Panc1 (cell line): ENCODE results near the gene ARHGEF28. TPM values are rescaled to one million over a fixed set of nuclear protein-coding genes. Genes with fewer than 3 reads are reported as not detected.

Experiments used
- ATAC-seq: fragments of 200-7000 bp; cut with Tn5 transposase; 2 replicates; pipeline ENCODE4 v1.9.1; 2020; ENCODE audit warnings: mild to moderate bottlenecking, moderate library complexity
- BruUV-seq: library from RNA; stranded (reverse); fragments of 400-500 nt; replicated peaks from 2 replicates; lab custom pipeline; 2021; lab: Mats Ljungman, UMichigan
- CTCF ChIA-PET: fragments of 300-600 bp; sonication (Branson Sonifier 250); formaldehyde crosslinking; loops from one replicate; lab custom pipeline; 2022; ENCODE audit warnings: antibody characterized with exemption; lab: Charles Lee
- POLR2A ChIA-PET: fragments of 300-600 bp; sonication (Branson Sonifier 250); formaldehyde crosslinking; loops from one replicate; lab custom pipeline; 2022; ENCODE audit warnings: antibody characterized with exemption; lab: Charles Lee
- DNase-seq: peaks from one replicate; pipeline ENCODE4 v3.0.0-alpha.2; 2010; ENCODE audit warnings: low read depth, low spot score
- H3K27ac ChIP-seq: 2 replicates; pipeline ENCODE4 v1.5.1; 2011; ENCODE audit warnings: mild to moderate bottlenecking, low read length, inconsistent platforms
- H3K27me3 ChIP-seq: fragments of 200-500 bp; sonication (Bioruptor generic); 2 replicates; pipeline ENCODE4 v1.6.0; 2014; ENCODE audit warnings: low read length, inconsistent platforms; ENCODE audit not compliant: control insufficient read depth, insufficient read depth
- H3K36me3 ChIP-seq: fragments of 200-500 bp; sonication (Bioruptor generic); 2 replicates; pipeline ENCODE4 v1.5.1; 2014; ENCODE audit warnings: inconsistent platforms, mild to moderate bottlenecking, low read length, moderate library complexity; ENCODE audit not compliant: control insufficient read depth, insufficient read depth
- H3K4me1 ChIP-seq: 2 replicates; pipeline ENCODE4 v1.5.1; 2011; ENCODE audit warnings: inconsistent platforms, mild to moderate bottlenecking, low read length, moderate library complexity; ENCODE audit not compliant: control insufficient read depth, insufficient read depth
- H3K4me3 ChIP-seq, 2 experiments: 2 replicates each; pipeline ENCODE4 v1.5.1; 2011 to 2012; ENCODE audit warnings: low read depth in 2 of 2, low read length in 2 of 2, mild to moderate bottlenecking in 2 of 2, inconsistent platforms in 1 of 2, moderate library complexity in 1 of 2
- H3K9me3 ChIP-seq: fragments of 200-500 bp; sonication (Bioruptor generic); 2 replicates; pipeline ENCODE4 v1.5.1; 2014; ENCODE audit warnings: low read depth, mild to moderate bottlenecking, inconsistent platforms, low read length, moderate library complexity; ENCODE audit not compliant: control insufficient read depth, insufficient read depth
- POLR2AphosphoS5 ChIP-seq: IDR thresholded peaks from 2 replicates; pipeline ENCODE4 v1.6.1; 2012; ENCODE audit warnings: mild to moderate bottlenecking, low read depth, low read length, moderate library complexity
- REST ChIP-seq, 2 experiments: IDR thresholded peaks; 2 replicates each; pipeline ENCODE4 v1.6.1; 2011 to 2012; ENCODE audit warnings: low read depth in 2 of 2, control low read depth in 1 of 2, low read length in 1 of 2, mild to moderate bottlenecking in 1 of 2, moderate library complexity in 1 of 2; ENCODE audit not compliant: insufficient read depth in 1 of 2
- SIN3A ChIP-seq: IDR thresholded peaks from 2 replicates; pipeline ENCODE4 v1.6.1; 2012; ENCODE audit warnings: low read depth, mild to moderate bottlenecking, low read length, moderate library complexity, borderline replicate concordance; ENCODE audit not compliant: insufficient read depth
- TCF7L2 ChIP-seq: IDR thresholded peaks from 2 replicates; pipeline ENCODE4 v1.6.1; 2011; ENCODE audit warnings: mild to moderate bottlenecking, low read depth, low read length, inconsistent platforms
- in situ Hi-C: cut with HindIII; loops from 2 replicates; pipeline ENCODE4 v1.10.0; 2016; ENCODE audit warnings: low sequenced_read_pairs, low pct_unique_long_range_greater_than_20kb
- intact Hi-C: fragments of 100-400 bp; cut with micrococcal nuclease; formaldehyde crosslinking; loops from one replicate; pipeline ENCODE4 v1.10.0; 2022; ENCODE audit not compliant: unreplicated experiment
- total RNA-seq: library from RNA; stranded (reverse); gene quantifications from one replicate; pipeline ENCODE4 v1.2.1, GENCODE V29; 2021; ENCODE audit not compliant: unreplicated experiment
- TF ChIP-seq, protein P1 (sequence below): fragments of 450-650 bp; IDR thresholded peaks from 2 replicates; pipeline ENCODE4 v1.5.1; 2017; ENCODE audit warnings: mild to moderate bottlenecking

ARHGEF28 gene
- total RNA-seq, 1 experiment from 2014 or later = 34.8 TPM

- CTCF ChIA-PET = no interaction called here
- TF ChIP-seq POLR2AphosphoS5 (no peak), TCF7L2 (no peak), SIN3A (no peak), REST (IDR thresholded peaks at IDR 0.05; ENCODE audit: insufficient read depth in 1 of 2, low read depth in 2 of 2, low read length in 1 of 2) (no peak)
- TF ChIP-seq, protein P1, sequence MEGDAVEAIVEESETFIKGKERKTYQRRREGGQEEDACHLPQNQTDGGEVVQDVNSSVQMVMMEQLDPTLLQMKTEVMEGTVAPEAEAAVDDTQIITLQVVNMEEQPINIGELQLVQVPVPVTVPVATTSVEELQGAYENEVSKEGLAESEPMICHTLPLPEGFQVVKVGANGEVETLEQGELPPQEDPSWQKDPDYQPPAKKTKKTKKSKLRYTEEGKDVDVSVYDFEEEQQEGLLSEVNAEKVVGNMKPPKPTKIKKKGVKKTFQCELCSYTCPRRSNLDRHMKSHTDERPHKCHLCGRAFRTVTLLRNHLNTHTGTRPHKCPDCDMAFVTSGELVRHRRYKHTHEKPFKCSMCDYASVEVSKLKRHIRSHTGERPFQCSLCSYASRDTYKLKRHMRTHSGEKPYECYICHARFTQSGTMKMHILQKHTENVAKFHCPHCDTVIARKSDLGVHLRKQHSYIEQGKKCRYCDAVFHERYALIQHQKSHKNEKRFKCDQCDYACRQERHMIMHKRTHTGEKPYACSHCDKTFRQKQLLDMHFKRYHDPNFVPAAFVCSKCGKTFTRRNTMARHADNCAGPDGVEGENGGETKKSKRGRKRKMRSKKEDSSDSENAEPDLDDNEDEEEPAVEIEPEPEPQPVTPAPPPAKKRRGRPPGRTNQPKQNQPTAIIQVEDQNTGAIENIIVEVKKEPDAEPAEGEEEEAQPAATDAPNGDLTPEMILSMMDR = no peak
Observed at GRCh38 chr5:73896668-73897067, 270.7 kb downstream of the ARHGEF28 start.

GRCh38 chr5:73897893-73898292 lies 271.9 kb downstream of the ARHGEF28 start:
- Histone ChIP-seq H3K27me3 (no peaks in the 10 kb centered on the region), H3K9me3 (no peaks in the 10 kb centered on the region), H3K27ac (no peak overlapping the region), H3K4me3 (no peak overlapping the region), H3K4me1 (peaks cover 11% of the 10 kb centered on the region), H3K36me3 (peaks cover 4% of the 10 kb centered on the region; the same call in 1 of the 2 replicates)
- no TSS peak for BruUV-seq
- ChIA-PET CTCF (interaction anchor here (0.6 kb wide), 1 partner anchor 751 kb away, joined by 3 read pairs; no protein-coding TSS in a partner anchor), POLR2A (no interaction called here)
- ATAC-seq (no peak), DNase-seq (no peak)
- intact Hi-C loops = no loop called here
- in situ Hi-C loops = no loop called here
- TF ChIP-seq, protein P1 = no peak
- TF ChIP-seq REST (IDR thresholded peaks at IDR 0.05; ENCODE audit: insufficient read depth in 1 of 2, low read depth in 2 of 2, low read length in 1 of 2) (no peak), POLR2AphosphoS5 (no peak)

More at GRCh38 chr5:73896668-73897067, 270.7 kb downstream of the ARHGEF28 start:
- Histone ChIP-seq H3K4me3 (no peak overlapping the region), H3K4me1 (peaks cover 8% of the 10 kb centered on the region), H3K36me3 (peaks cover 4% of the 10 kb centered on the region; the same call in 1 of the 2 replicates), H3K27me3 (no peaks in the 10 kb centered on the region), H3K27ac (no peak overlapping the region), H3K9me3 (no peaks in the 10 kb centered on the region)
- ATAC-seq = no peak
- intact Hi-C loops (no loop called here), in situ Hi-C loops (no loop called here)
- no TSS peak for BruUV-seq
- no peak for DNase-seq
- POLR2A ChIA-PET = no interaction called here
